Effector memory CD4-positive, alpha-beta T cell (primary cell): ENCODE measurements around the gene CBL.
"Not testable (repeated sequence)": the region's sequence is repeated elsewhere in the genome, so short reads cannot be mapped to it uniquely, and the experiment has no call there.

Experiments used
- DNase-seq, 3 donors: peaks; one replicate each; pipeline ENCODE4 v3.0.0-alpha.2; 2020
- H3K27ac ChIP-seq: 2 replicates; pipeline ENCODE4 v1.7.0; 2013; ENCODE audit warnings: mild to moderate bottlenecking, low read length, moderate library complexity; ENCODE audit not compliant: insufficient read depth, poor library complexity, severe bottlenecking
- H3K27me3 ChIP-seq: replicated peaks from 2 replicates; pipeline ENCODE4 v1.7.0; 2013; ENCODE audit warnings: mild to moderate bottlenecking, low read length; ENCODE audit not compliant: insufficient read depth, control insufficient read depth, poor library complexity, severe bottlenecking
- H3K36me3 ChIP-seq: 2 replicates; pipeline ENCODE4 v1.7.0; 2013; ENCODE audit warnings: mild to moderate bottlenecking, low read length, moderate library complexity; ENCODE audit not compliant: control insufficient read depth, insufficient read depth
- H3K4me1 ChIP-seq: 2 replicates; pipeline ENCODE4 v1.7.0; 2013; ENCODE audit warnings: low read length, mild to moderate bottlenecking; ENCODE audit not compliant: control insufficient read depth, insufficient read depth, poor library complexity, severe bottlenecking
- H3K4me3 ChIP-seq: 2 replicates; pipeline ENCODE4 v1.7.0; 2013; ENCODE audit warnings: low read length, low read depth, mild to moderate bottlenecking; ENCODE audit not compliant: insufficient read depth, poor library complexity, severe bottlenecking
- H3K9me3 ChIP-seq: 2 replicates; pipeline ENCODE4 v1.7.0; 2013; ENCODE audit warnings: mild to moderate bottlenecking, low read length, moderate library complexity; ENCODE audit not compliant: control insufficient read depth

The CBL gene

DNA sequence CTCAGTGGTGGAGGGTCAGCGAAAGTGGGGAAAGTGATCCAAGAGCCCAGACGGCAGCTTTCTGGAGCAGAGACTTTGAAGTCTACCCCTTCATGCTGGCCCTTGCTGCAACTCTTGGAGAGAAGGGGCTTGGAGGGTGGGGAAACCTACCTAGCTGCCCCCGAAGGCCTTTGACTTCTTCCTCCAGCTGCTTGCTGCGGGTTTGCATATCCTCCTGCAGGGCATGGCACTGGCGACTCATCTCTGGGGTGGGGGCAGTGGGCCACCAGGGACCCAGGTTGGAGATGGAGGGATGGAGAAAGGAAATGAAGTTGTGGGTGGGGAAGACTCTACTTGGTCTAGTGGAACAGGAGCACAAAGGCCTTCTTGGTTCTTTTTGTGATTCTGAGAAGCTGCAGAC lies 13.1 kb upstream of the CBL start:
- Histone ChIP-seq H3K27ac (no peak overlapping the region), H3K4me3 (no peak overlapping the region), H3K36me3 (no peaks in the 10 kb centered on the region), H3K4me1 (peaks cover 3% of the 10 kb centered on the region), H3K27me3 (no peaks in the 10 kb centered on the region), H3K9me3 (no peaks in the 10 kb centered on the region)
- no peak for DNase-seq

DNA sequence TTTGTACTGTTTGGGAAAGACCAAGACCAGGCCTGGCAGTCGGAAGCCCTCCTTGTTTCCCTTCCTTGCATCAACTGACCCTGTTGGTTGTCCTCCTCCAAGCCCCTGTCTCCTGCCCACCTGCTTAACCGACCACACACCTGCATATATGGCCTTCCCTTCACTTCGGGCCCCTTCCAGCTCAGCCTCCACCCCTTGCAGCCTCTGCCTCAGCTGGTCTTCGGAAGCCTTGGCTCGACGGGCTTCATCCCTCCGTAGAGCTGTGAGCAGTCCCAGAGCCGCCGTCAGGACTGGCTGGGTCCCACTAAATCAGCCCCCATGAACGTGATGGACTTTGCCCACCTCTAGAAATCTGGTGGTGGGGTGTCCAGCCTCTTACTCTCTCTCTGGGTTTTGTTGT lies 12.5 kb upstream of the CBL start:
- no peaks in the 10 kb centered on the region for H3K36me3 ChIP-seq

DNA sequence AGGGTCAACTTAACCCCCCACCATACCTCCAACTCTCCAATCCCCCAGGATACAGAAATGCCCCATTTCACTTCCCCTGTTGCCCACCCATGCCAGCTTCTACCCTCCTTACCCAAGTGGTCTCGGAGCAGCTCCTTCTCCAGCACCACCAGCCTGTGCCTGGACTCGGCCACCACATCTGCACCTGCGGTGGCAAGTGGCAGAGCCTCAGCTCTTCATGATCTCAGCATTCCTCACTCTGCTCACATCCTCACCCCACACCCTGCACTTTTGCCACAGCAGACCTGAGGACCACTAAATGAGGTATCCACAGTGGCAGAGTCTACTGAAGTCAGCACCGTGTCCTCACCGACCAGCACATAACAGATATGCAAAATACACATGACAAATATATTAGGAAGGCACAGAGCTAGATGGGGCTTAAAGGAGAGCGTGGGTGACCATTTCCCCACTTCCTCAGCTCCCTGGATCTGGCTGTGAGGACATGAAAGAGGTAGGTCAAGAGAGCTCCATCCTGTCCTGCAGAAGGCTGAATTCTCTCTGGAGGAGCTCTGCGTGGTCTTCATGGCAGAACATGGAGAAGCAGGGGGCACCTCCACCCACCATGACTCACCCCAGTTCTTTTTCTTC lies 11.2 kb upstream of the CBL start:
- no peaks in the 10 kb centered on the region for H3K27me3 ChIP-seq
- H3K4me3 ChIP-seq = no peak overlapping the region
- H3K4me1 ChIP-seq = peaks cover 3% of the 10 kb centered on the region
- no peak overlapping the region for H3K27ac ChIP-seq
- no peaks in the 10 kb centered on the region for H3K36me3 ChIP-seq
- DNase-seq = no peak
- no peaks in the 10 kb centered on the region for H3K9me3 ChIP-seq

More for the DNA sequence above, 12.5 kb upstream of the CBL start:
- no peak for DNase-seq
- no peak overlapping the region for H3K27ac ChIP-seq
- no peaks in the 10 kb centered on the region for H3K27me3 ChIP-seq
- no peaks in the 10 kb centered on the region for H3K9me3 ChIP-seq
- H3K4me1 ChIP-seq = peaks cover 3% of the 10 kb centered on the region
- no peak overlapping the region for H3K4me3 ChIP-seq

DNA sequence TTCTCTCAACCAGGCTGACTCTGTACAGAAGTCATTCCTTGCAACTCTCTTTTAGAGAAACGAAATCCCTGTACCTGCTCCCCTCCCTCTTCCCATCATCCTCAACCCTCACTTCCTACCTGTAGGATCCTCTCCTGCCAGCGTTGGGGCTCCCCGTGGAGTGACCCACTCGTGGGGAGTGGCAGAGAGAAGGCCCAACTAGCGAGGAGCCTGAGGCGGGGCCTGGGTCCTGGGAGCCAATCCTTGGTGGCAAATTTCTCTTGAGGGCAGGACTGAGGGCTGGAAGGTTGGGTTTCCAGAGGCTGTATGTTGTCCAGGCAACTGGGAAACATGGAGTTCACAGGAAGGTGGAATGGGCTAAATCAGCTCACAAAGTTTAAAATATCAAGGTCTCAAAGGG lies 10.5 kb upstream of the CBL start:
- H3K27me3 ChIP-seq = no peaks in the 10 kb centered on the region
- H3K27ac ChIP-seq = no peak overlapping the region
- peaks cover 3% of the 10 kb centered on the region for H3K4me1 ChIP-seq
- no peak for DNase-seq
- no peaks in the 10 kb centered on the region for H3K36me3 ChIP-seq
- H3K4me3 ChIP-seq = no peak overlapping the region
- no peaks in the 10 kb centered on the region for H3K9me3 ChIP-seq

DNA sequence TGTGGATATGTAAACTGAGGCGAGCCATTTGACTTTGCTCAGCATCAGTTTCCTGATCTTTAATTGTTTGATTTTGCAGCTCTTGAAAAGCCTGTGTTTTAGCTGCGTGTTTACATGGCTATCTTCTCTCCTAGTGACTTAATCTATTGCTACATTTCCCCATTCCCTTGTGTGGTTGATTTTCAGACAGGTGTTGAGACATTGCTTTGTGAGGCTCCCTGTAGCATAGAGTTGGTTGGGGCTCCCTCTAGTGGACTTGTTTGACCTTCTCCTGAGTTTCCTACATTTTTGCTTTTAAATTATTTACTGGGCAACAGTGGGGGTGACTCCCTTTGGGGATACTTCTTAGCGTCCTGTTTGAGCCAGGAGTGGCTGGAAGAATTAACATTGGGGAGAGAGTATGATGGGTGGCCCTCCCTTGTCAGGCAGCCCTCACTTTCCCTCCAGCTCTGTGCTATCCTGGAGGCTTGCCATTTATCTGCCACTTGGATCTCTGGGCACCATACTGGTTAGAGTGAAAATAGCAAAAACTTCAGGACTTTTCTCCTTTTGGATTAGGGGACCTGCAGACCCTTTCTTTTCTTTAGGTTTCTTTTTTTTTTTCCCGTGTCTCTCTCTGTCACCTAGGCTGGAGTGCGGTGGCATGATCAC lies 9.2 kb upstream of the CBL start:
- no peaks in the 10 kb centered on the region for H3K36me3 ChIP-seq
- no peaks in the 10 kb centered on the region for H3K9me3 ChIP-seq
- DNase-seq = peak; percentile 19 to 51 (median 37)
- H3K4me1 ChIP-seq = peaks cover 3% of the 10 kb centered on the region
- H3K27ac ChIP-seq = no peak overlapping the region
- no peaks in the 10 kb centered on the region for H3K27me3 ChIP-seq
- no peak overlapping the region for H3K4me3 ChIP-seq

DNA sequence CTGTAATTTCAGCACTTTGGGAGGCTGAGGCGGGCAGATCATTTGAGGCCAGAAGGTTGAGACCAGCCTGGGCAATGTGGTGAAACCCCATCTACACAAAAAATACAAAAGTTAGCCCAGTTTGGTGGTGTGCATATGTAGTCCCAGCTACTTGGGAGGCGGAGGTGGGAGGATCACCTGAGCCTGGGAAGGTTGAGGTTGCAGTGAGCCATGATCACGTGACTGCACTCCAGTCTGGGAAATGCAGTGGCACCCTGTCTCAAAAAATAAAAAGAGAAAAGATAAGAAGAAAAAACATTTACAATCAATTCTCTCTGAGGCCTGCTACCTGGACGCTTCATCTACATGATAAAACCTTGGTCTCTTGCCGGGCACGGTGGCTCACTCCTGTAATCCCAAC lies 7.2 kb upstream of the CBL start:
- no peak for DNase-seq
- no peak overlapping the region for H3K4me3 ChIP-seq
- H3K9me3 ChIP-seq = no peaks in the 10 kb centered on the region
- H3K36me3 ChIP-seq = no peaks in the 10 kb centered on the region
- H3K4me1 ChIP-seq = peaks cover 3% of the 10 kb centered on the region
- no peak overlapping the region for H3K27ac ChIP-seq
- H3K27me3 ChIP-seq = no peaks in the 10 kb centered on the region

DNA sequence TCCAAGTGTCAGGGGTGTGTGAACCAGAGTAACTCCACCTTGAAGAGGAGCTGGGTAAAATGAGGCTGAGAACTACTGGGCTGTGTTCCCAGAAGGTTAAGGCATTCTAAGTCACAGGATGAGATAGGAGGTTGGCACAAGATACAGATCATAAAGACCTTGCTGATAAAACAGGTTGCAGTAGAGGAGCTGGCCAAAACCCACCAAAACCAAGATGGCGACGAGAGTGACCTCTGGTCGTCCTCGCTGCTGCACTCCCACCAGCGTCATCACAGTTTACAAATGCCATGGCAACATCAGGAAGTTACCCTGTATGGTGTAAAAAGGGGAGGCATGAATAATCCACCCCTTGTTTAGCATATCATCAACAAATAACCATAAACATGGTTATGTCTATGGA lies 4.9 kb upstream of the CBL start:
- not testable (repeated sequence) for H3K27me3 ChIP-seq, H3K4me1 ChIP-seq, H3K27ac ChIP-seq, DNase-seq, H3K4me3 ChIP-seq, H3K9me3 ChIP-seq, H3K36me3 ChIP-seq

DNA sequence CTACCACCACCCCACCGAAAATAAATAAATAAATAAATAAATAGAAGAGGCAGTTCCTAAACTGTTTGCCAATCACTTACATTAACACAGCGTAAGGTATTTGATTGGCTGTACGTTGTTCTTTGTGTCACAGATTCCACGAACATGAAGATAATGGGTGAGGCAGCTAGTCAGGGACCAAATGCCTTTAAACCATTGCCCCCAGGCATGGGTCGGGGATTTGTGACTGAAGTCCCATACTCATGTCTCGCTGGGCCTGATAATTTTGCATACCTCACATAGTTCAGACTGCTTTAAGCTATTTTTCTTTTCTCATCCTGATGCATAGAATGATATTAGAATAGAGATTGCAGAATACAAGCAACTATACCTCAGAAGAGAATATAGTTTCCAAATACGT lies 3.6 kb upstream of the CBL start:
- H3K36me3 ChIP-seq = no peaks in the 10 kb centered on the region
- H3K27me3 ChIP-seq = no peaks in the 10 kb centered on the region
- peaks cover 6% of the 10 kb centered on the region for H3K4me1 ChIP-seq
- no peak overlapping the region for H3K4me3 ChIP-seq
- no peaks in the 10 kb centered on the region for H3K9me3 ChIP-seq
- no peak for DNase-seq
- H3K27ac ChIP-seq = no peak overlapping the region

DNA sequence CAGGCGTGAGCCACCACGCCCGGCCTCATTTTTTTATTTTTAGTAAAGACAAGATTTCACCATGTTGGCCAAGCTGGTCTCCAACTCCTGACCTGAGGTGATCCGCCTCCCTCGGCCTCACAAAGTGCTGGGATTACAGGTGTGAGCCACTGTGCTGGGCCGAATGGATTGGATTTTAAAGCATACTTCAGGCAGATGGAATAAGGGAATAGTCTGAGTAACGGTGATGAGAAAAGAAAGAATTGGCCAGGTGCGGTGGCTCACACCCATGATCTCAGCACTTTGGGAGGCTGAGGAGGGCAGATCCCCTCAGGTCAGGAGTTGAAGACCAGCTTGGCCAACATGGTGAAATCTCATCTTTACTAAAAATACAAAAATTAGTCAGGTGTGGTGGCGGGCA lies 2.1 kb upstream of the CBL start:
- Histone ChIP-seq H3K36me3 (no peaks in the 10 kb centered on the region), H3K27ac (no peak overlapping the region), H3K9me3 (no peaks in the 10 kb centered on the region), H3K4me1 (peaks cover 8% of the 10 kb centered on the region), H3K27me3 (no peaks in the 10 kb centered on the region), H3K4me3 (no peak overlapping the region)
- no peak for DNase-seq

DNA sequence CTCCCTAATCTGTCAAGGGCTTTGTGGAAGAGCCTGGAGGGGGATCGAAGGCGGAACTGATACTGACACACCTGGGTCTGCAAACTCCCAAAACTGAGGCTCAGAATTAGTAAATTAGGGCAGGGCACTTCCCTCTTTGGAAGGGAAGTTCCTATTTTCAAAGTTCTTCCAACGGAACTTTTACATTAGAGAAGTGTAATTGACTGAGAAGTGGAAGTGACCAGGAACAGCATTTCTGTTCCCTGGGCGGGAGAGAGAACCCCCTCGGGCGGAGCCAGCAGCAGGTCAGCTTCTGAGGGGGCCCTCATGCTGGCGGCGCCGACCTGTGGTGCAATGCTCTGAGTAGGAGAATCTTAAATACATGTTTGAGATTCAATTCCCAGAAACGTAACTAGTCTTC lies 1.1 kb upstream of the CBL start:
- Histone ChIP-seq H3K27me3 (no peaks in the 10 kb centered on the region), H3K4me3 (no peak overlapping the region), H3K4me1 (peaks cover 12% of the 10 kb centered on the region), H3K9me3 (no peaks in the 10 kb centered on the region), H3K36me3 (no peaks in the 10 kb centered on the region), H3K27ac (no peak overlapping the region)
- DNase-seq = no peak
